Esophagus squamous epithelium (tissue), 5 donors: ENCODE data around the gene HYPK. TPM values are rescaled to one million over a fixed set of nuclear protein-coding genes. Genes with fewer than 3 reads are reported as not detected.

Experiments used
- DNase-seq: peaks from one replicate; lab custom pipeline; 2025; lab: John Stamatoyannopoulos, UW
- H3K27ac ChIP-seq, 4 donors: fragments of 200-600 bp; sonication (generic); one replicate each; pipeline ENCODE4 v1.5.1; 2016 to 2019; ENCODE audit warnings: mild to moderate bottlenecking in 1 of 4
- H3K27me3 ChIP-seq, 4 donors: fragments of 200-600 bp; sonication (generic); 1 replicate in 3 of 4; 2 replicates in 1 of 4; pipeline versions ENCODE4 v1.5.1 to v1.6.0; 2017 to 2021; ENCODE audit warnings: antibody characterized with exemption in 1 of 4
- H3K36me3 ChIP-seq, 3 donors: fragments of 200-600 bp; sonication (generic); one replicate each; pipeline ENCODE4 v1.5.1; 2016 to 2019
- H3K4me1 ChIP-seq, 3 donors: fragments of 200-600 bp; sonication (generic); one replicate each; pipeline ENCODE4 v1.5.1; 2017 to 2019
- H3K4me3 ChIP-seq, 4 donors: fragments of 200-600 bp; sonication (generic); 1 replicate in 3 of 4; 2 replicates in 1 of 4; pipeline ENCODE4 v1.5.1; 2016 to 2019; ENCODE audit warnings: mild to moderate bottlenecking in 2 of 4, moderate library complexity in 1 of 4
- H3K9me3 ChIP-seq, 3 donors: fragments of 200-600 bp; sonication (generic); one replicate each; pipeline ENCODE4 v1.5.1; 2016 to 2019
- POLR2A ChIP-seq, 4 donors: fragments of 450-650 bp; IDR thresholded peaks; one replicate each; pipeline ENCODE4 v1.6.1; 2017; ENCODE audit warnings: antibody characterized with exemption in 4 of 4, mild to moderate bottlenecking in 4 of 4, moderate library complexity in 3 of 4
- WGBS, 2 donors: methylation state at CpG; one replicate each; pipeline ENCODE4 v1.1.5; 2018; 5-methylcytosine and 5-hydroxymethylcytosine counted together
- intact Hi-C: fragments of 100-400 bp; cut with DNase I; formaldehyde crosslinking; loops from one replicate; pipeline ENCODE4 v1.15.0; 2022
- total RNA-seq, 4 donors: library from RNA; depleted of rRNA; stranded (reverse); fragments of >200 nt; gene quantifications; one replicate each; pipeline ENCODE4 v1.1.0, GENCODE V29; 2016
- TF ChIP-seq, protein P1 (sequence below), 6 experiments: fragments of 450-650 bp in 4 of 6; fragments of 200-600 bp in 2 of 6; sonication (generic) in 2 of 6; IDR thresholded peaks; one replicate each; pipeline ENCODE4 v1.5.1; 2016 to 2019; ENCODE audit warnings: antibody characterized with exemption in 6 of 6, mild to moderate bottlenecking in 4 of 6, moderate library complexity in 4 of 6
- donor health status: DM: yes; HTN: yes; CAD: no.

HYPK gene
- total RNA-seq, 4 donors from 2014 or later = 2.0 to 9.3 (median 5.8) TPM

DNA sequence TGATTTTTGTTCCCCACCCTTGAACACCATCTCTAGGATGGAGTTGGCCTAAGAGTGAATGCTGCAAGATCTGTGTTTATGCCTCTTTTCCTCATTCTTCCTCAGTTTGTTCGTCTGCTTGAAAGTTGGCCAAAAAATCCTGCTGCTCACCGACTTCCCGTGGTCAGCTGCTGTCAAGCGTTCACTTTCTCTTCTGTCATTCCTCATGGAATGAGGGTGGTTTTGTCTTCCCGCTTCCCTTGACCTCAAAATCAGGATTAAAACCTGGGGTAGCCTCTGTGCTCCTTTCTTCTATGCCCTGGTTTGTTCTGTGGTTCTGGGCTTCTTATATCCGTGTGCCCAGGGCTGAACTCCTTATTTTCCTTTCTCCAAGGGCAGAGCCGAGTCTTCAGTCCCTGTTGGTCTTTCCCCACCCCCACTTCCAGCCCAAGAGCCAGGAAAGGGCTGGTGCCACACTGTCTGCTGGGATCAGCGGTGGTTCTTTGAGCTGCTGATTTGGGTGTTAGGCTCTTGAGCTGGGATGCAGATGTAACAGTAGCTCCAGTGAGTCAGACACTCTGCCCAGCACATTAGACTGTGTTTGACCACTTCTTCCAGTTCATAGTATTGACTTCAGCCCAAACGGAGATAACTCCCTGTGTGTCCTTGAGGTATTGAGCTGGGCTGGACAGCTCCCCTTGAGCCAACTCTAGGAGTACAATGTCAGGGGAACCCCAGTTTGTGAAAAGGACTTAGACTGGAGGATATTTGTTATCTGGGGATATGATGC lies 5.9 kb upstream of the HYPK start:
- Histone ChIP-seq H3K36me3 (peaks cover 32 to 57% (median 33%) of the 10 kb centered on the region in 3 donors), H3K27me3 (no peaks in the 10 kb centered on the region), H3K4me1 (peaks cover 32 to 72% (median 35%) of the 10 kb centered on the region in 3 donors), H3K27ac (peak overlapping the region in 3 of 4 donors; percentile 21 to 98 (median 96)), H3K9me3 (no peaks in the 10 kb centered on the region), H3K4me3 (no peak overlapping the region)
- 72 to 91% methylated on average over 8 to 9 of the region's 9 CpGs for WGBS, 2 donors
- no peak for DNase-seq
- intact Hi-C loops = no loop called here
- TF ChIP-seq, protein P1, sequence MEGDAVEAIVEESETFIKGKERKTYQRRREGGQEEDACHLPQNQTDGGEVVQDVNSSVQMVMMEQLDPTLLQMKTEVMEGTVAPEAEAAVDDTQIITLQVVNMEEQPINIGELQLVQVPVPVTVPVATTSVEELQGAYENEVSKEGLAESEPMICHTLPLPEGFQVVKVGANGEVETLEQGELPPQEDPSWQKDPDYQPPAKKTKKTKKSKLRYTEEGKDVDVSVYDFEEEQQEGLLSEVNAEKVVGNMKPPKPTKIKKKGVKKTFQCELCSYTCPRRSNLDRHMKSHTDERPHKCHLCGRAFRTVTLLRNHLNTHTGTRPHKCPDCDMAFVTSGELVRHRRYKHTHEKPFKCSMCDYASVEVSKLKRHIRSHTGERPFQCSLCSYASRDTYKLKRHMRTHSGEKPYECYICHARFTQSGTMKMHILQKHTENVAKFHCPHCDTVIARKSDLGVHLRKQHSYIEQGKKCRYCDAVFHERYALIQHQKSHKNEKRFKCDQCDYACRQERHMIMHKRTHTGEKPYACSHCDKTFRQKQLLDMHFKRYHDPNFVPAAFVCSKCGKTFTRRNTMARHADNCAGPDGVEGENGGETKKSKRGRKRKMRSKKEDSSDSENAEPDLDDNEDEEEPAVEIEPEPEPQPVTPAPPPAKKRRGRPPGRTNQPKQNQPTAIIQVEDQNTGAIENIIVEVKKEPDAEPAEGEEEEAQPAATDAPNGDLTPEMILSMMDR (IDR thresholded peaks at IDR 0.05) = no peak
- TF ChIP-seq POLR2A (IDR thresholded peaks at IDR 0.05) = no peak

DNA sequence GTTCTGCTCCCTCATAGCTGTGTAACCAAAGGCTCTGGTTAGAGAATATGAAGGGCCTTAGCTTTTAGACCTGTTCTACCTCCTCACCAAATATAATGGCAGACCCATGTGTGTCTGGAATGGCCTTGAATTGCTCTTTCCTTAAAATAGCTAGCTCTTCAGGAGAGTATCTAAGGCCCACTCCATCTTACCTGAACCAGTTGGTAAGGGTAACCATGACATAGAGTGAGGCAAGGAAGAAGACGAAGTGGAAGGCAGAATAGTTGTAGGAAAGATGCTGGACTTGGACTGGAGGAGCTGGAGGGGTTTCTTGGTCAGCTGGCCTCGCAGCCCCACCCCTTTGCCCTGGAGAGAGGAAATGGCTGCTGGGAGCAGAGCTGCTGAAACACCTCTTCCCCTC lies 5.2 kb upstream of the HYPK start:
- TF ChIP-seq POLR2A (IDR thresholded peaks at IDR 0.05) = no peak
- TF ChIP-seq, protein P1 (IDR thresholded peaks at IDR 0.05) = no peak
- intact Hi-C loops = no loop called here
- DNase-seq = no peak
- H3K9me3 ChIP-seq = no peaks in the 10 kb centered on the region
- no peak overlapping the region for H3K4me3 ChIP-seq
- H3K27me3 ChIP-seq = no peaks in the 10 kb centered on the region
- peak overlapping the region in 3 of 4 donors; percentile 21 to 98 (median 96) for H3K27ac ChIP-seq
- peaks cover 32 to 64% (median 33%) of the 10 kb centered on the region in 3 donors for H3K36me3 ChIP-seq
- H3K4me1 ChIP-seq = peaks cover 37 to 79% (median 40%) of the 10 kb centered on the region in 3 donors
- 84 to 100% methylated on average over 2 of the region's 2 CpGs for WGBS, 2 donors

DNA sequence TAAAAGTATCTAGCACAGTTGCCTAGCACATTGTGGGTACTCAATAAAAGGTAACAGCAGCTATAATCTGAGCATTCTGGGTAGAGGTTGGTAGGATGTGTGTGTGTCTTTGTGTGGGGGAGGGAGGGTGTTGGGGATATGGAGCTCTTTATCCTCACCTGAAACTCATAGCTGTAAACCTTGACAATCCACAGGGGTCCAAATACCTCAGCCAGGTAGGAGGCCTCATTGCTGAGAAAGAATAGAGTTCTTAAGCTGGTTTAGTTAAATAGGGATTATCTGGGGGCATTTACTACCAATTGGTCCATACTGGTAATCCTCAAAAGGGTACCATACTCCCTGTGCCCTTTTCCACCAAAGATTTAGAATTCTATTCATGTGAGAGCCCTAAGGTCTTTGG lies 4.4 kb upstream of the HYPK start:
- Histone ChIP-seq H3K4me3 (no peak overlapping the region), H3K36me3 (peaks cover 32 to 64% (median 33%) of the 10 kb centered on the region in 3 donors), H3K27me3 (no peaks in the 10 kb centered on the region), H3K27ac (no peak overlapping the region), H3K4me1 (peaks cover 37 to 84% (median 40%) of the 10 kb centered on the region in 3 donors), H3K9me3 (no peaks in the 10 kb centered on the region)
- TF ChIP-seq, protein P1 (IDR thresholded peaks at IDR 0.05) = no peak
- TF ChIP-seq POLR2A (IDR thresholded peaks at IDR 0.05) = no peak
- intact Hi-C loops = no loop called here
- DNase-seq = no peak

DNA sequence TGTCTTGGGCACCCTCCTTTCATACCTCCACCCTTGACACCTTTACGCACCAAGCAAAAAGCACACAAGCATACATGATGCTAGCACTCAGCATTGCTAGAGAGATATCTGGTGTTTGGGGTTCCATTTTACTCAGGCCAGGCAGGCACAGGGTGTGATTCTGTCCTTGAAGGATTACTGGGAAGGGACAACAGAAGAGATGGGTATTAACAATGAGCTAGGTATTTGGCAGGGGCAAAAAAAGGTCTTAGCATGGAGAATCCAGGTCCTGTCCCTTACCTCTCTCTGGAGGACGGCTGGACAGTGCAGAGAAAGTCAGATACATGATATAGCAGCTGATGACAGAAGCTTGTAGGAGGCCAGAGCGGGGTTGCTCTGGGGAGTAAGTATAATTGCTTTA lies 3.8 kb upstream of the HYPK start:
- Histone ChIP-seq H3K36me3 (peaks cover 32 to 64% (median 33%) of the 10 kb centered on the region in 3 donors), H3K27me3 (no peaks in the 10 kb centered on the region), H3K27ac (peak overlapping the region in 1 of 4 donors; percentile 93), H3K4me3 (no peak overlapping the region), H3K4me1 (peaks cover 42 to 85% (median 43%) of the 10 kb centered on the region in 3 donors), H3K9me3 (no peaks in the 10 kb centered on the region)
- 82 to 90% methylated on average over 3 of the region's 3 CpGs for WGBS, 2 donors
- TF ChIP-seq, protein P1 (IDR thresholded peaks at IDR 0.05) = no peak
- TF ChIP-seq POLR2A (IDR thresholded peaks at IDR 0.05) = no peak
- DNase-seq = no peak
- intact Hi-C loops = no loop called here

DNA sequence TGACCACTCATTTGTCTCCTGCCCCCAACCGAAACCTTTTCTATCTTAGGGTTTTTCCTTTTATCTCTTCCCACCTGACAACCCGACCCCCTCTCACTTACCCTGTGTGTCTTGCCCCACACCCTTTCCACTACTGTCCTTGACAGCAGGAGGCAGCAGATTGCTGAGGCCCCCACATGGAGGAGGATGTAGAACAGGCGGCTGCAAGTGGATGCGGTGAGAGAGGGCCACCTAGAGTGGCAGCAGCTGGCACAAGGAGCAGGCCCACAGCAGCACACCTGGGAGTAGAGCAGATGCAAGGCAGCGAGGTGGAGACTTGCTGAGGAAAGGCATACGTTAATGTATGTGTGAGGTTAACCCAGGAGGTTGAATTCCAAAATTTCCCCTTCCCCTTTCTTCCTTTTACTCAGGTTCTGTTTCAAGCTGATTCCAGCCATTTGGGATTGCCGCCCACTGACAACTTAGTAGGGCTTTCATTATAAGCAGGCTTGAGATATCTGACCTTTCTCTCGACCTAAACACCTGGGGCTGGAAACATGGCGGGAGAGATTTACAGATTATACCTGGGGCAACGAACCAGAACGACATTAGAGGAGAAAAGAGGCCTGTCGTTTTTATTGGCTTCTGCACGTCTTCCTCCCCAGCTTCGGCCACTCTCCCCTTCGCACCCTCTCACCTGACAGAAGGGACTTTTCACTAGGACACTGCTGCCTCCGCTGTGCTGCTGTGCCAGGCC lies 1.0 kb upstream of the HYPK start:
- peaks cover 23 to 79% (median 24%) of the 10 kb centered on the region in 3 donors for H3K36me3 ChIP-seq
- H3K27ac ChIP-seq = peak overlapping the region; percentile 89 to 94 (median 94)
- no peak overlapping the region for H3K4me3 ChIP-seq
- TF ChIP-seq POLR2A (IDR thresholded peaks at IDR 0.05) = no peak
- TF ChIP-seq, protein P1 (IDR thresholded peaks at IDR 0.05) = no peak
- peaks cover 30 to 74% (median 33%) of the 10 kb centered on the region in 3 donors for H3K4me1 ChIP-seq
- DNase-seq = no peak
- no peaks in the 10 kb centered on the region for H3K9me3 ChIP-seq
- intact Hi-C loops = no loop called here
- 81 to 86% methylated on average over 13 to 15 of the region's 16 CpGs for WGBS, 2 donors
- H3K27me3 ChIP-seq = no peaks in the 10 kb centered on the region
